ENCODE results near the gene ULK2. TPM values are rescaled to one million over a fixed set of nuclear protein-coding genes. Genes with fewer than 3 reads are reported as not detected.

The ULK2 gene
- total RNA-seq, 4 donors from 2014 or later: 9.0 to 28.5 (median 12.9) TPM

- in situ Hi-C loops (cut with MboI; ENCODE audit: low pct_ligation_motif_present in 1 of 4, low pct_unique_long_range_greater_than_20kb in 1 of 4, low sequenced_read_pairs in 3 of 4) (loop anchor here (25.0 kb wide), 2 partner anchors 91 to 391 kb away; partner anchors contain the start of gene B9D1 (in 3 of the 4)), intact Hi-C loops (cut with DNase I; ENCODE audit: low total_unique reads) (no loop called here)
- H3K36me3 ChIP-seq: no peaks in the 10 kb centered on the region
- H3K4me3 ChIP-seq: no peak overlapping the region
- TF ChIP-seq POLR2AphosphoS5 (IDR thresholded peaks at IDR 0.05): peak in 2 of 3 donors; percentile 37 to 67
- TF ChIP-seq EP300 (IDR thresholded peaks at IDR 0.05; ENCODE audit: low read depth): no peak
- no peak for TF ChIP-seq CTCF (IDR thresholded peaks at IDR 0.05)
- no peak for TF ChIP-seq POLR2A (IDR thresholded peaks at IDR 0.05)
- 56 to 59% methylated on average over 6 to 10 of the region's 12 CpGs for WGBS, 2 donors (ENCODE audit: low coverage in 1 of 2)
- peak overlapping the region; percentile 38 to 76 (median 64) for H3K27ac ChIP-seq
- no peaks in the 10 kb centered on the region for H3K27me3 ChIP-seq
- H3K9me3 ChIP-seq: no peaks in the 10 kb centered on the region
- DNase-seq: peak; percentile 80
- H3K4me1 ChIP-seq: peaks cover 7 to 25% (median 21%) of the 10 kb centered on the region in 4 donors
These were observed 114.7 kb downstream of the ULK2 start for GRCh38 chr17:19753051-19753509.

GRCh38 chr17:19752216-19753050, 115.3 kb downstream of the ULK2 start:
- no peak for DNase-seq

GRCh38 chr17:19750835-19751234, 116.9 kb downstream of the ULK2 start:
- Histone ChIP-seq H3K4me3 (no peak overlapping the region), H3K9me3 (no peaks in the 10 kb centered on the region), H3K36me3 (no peaks in the 10 kb centered on the region), H3K27ac (no peak overlapping the region), H3K4me1 (peaks cover 7 to 35% (median 27%) of the 10 kb centered on the region in 4 donors), H3K27me3 (no peaks in the 10 kb centered on the region)
- intact Hi-C loops (cut with DNase I; ENCODE audit: low total_unique reads): no loop called here
- in situ Hi-C loops (cut with MboI; ENCODE audit: low pct_ligation_motif_present in 1 of 4, low pct_unique_long_range_greater_than_20kb in 1 of 4, low sequenced_read_pairs in 3 of 4): loop anchor here (25.0 kb wide), 2 partner anchors 89 to 389 kb away; partner anchors contain the start of gene B9D1 (in 3 of the 4)
- DNase-seq: no peak
- TF ChIP-seq POLR2A (IDR thresholded peaks at IDR 0.05) (no peak), CTCF (IDR thresholded peaks at IDR 0.05) (no peak), POLR2AphosphoS5 (IDR thresholded peaks at IDR 0.05) (no peak), EP300 (IDR thresholded peaks at IDR 0.05; ENCODE audit: low read depth) (no peak)
- WGBS, 2 donors (ENCODE audit: low coverage in 1 of 2): 91 to 95% methylated on average over 1 to 3 of the region's 3 CpGs

More at GRCh38 chr17:19752216-19753050, 115.3 kb downstream of the ULK2 start:
- Histone ChIP-seq H3K9me3 (no peaks in the 10 kb centered on the region), H3K36me3 (no peaks in the 10 kb centered on the region), H3K4me1 (peaks cover 7 to 30% (median 23%) of the 10 kb centered on the region in 4 donors), H3K4me3 (no peak overlapping the region), H3K27me3 (no peaks in the 10 kb centered on the region), H3K27ac (peak overlapping the region; percentile 38 to 76 (median 64))
- TF ChIP-seq CTCF (IDR thresholded peaks at IDR 0.05) (no peak), POLR2AphosphoS5 (IDR thresholded peaks at IDR 0.05) (no peak), EP300 (IDR thresholded peaks at IDR 0.05; ENCODE audit: low read depth) (no peak), POLR2A (IDR thresholded peaks at IDR 0.05) (no peak)
- in situ Hi-C loops (cut with MboI; ENCODE audit: low pct_ligation_motif_present in 1 of 4, low pct_unique_long_range_greater_than_20kb in 1 of 4, low sequenced_read_pairs in 3 of 4) (loop anchor here (25.0 kb wide), 2 partner anchors 90 to 390 kb away; partner anchors contain the start of gene B9D1 (in 3 of the 4)), intact Hi-C loops (cut with DNase I; ENCODE audit: low total_unique reads) (no loop called here)
- WGBS, 2 donors (ENCODE audit: low coverage in 1 of 2): 78 to 82% methylated on average over 5 to 15 of the region's 15 CpGs

GRCh38 chr17:19750020-19750572, 117.6 kb downstream of the ULK2 start:
- 70 to 88% methylated on average over 2 to 9 of the region's 9 CpGs for WGBS, 2 donors (ENCODE audit: low coverage in 1 of 2)
- Histone ChIP-seq H3K27me3 (no peaks in the 10 kb centered on the region), H3K4me3 (no peak overlapping the region), H3K9me3 (no peaks in the 10 kb centered on the region), H3K36me3 (no peaks in the 10 kb centered on the region), H3K27ac (no peak overlapping the region), H3K4me1 (peaks cover 10 to 41% (median 34%) of the 10 kb centered on the region in 4 donors)
- TF ChIP-seq CTCF (IDR thresholded peaks at IDR 0.05) (no peak), POLR2AphosphoS5 (IDR thresholded peaks at IDR 0.05) (no peak), POLR2A (IDR thresholded peaks at IDR 0.05) (no peak), EP300 (IDR thresholded peaks at IDR 0.05; ENCODE audit: low read depth) (no peak)
- in situ Hi-C loops (cut with MboI; ENCODE audit: low pct_ligation_motif_present in 1 of 4, low pct_unique_long_range_greater_than_20kb in 1 of 4, low sequenced_read_pairs in 3 of 4) (loop anchor here (25.0 kb wide), 2 partner anchors 88 to 388 kb away; partner anchors contain the start of gene B9D1 (in 3 of the 4)), intact Hi-C loops (cut with DNase I; ENCODE audit: low total_unique reads) (no loop called here)
- DNase-seq: no peak
